Measurements from ENCODE around the gene ELFN2.
"Not testable (repeated sequence)": the region's sequence is repeated elsewhere in the genome, so short reads cannot be mapped to it uniquely, and the experiment has no call there.

Gene ELFN2, protein sequence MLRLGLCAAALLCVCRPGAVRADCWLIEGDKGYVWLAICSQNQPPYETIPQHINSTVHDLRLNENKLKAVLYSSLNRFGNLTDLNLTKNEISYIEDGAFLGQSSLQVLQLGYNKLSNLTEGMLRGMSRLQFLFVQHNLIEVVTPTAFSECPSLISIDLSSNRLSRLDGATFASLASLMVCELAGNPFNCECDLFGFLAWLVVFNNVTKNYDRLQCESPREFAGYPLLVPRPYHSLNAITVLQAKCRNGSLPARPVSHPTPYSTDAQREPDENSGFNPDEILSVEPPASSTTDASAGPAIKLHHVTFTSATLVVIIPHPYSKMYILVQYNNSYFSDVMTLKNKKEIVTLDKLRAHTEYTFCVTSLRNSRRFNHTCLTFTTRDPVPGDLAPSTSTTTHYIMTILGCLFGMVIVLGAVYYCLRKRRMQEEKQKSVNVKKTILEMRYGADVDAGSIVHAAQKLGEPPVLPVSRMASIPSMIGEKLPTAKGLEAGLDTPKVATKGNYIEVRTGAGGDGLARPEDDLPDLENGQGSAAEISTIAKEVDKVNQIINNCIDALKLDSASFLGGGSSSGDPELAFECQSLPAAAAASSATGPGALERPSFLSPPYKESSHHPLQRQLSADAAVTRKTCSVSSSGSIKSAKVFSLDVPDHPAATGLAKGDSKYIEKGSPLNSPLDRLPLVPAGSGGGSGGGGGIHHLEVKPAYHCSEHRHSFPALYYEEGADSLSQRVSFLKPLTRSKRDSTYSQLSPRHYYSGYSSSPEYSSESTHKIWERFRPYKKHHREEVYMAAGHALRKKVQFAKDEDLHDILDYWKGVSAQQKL

DNA sequence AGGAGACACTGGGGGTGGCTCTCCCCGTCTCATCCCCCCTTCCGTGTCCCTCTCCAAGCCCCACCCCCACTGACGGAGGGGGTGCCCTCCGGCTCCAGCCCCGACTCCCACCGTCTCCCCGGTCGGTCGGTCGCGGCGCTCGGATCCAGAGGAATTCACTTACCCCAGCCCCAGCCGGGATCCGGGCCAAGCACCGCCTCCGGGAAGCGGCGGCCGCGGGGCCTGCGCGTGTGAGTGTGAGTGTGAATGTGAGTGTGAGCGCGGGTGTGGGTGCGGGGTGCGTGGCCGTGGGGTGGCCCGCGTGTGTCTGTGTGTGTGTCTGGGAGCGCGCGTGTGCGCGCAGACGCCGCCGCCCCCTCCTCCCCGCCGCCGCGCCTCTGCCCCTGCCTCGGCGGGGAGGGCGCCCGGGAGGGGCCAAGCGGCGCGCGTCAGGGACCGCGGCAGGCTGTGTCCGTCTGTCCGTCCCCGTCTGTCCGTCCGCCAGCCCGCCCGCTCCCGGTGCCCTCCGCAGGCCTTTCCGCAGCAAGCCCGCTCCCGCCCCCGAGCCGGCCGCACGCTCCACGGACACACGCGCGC, at the start of gene ELFN2:
Gene ELFN2 (minus strand): TSS at position 345 of the 576 bp plus-strand sequence. CDS start 51,945 bp downstream, outside the sequence.
- DNase-seq (ENCODE audit: low read depth), result no peak

DNA sequence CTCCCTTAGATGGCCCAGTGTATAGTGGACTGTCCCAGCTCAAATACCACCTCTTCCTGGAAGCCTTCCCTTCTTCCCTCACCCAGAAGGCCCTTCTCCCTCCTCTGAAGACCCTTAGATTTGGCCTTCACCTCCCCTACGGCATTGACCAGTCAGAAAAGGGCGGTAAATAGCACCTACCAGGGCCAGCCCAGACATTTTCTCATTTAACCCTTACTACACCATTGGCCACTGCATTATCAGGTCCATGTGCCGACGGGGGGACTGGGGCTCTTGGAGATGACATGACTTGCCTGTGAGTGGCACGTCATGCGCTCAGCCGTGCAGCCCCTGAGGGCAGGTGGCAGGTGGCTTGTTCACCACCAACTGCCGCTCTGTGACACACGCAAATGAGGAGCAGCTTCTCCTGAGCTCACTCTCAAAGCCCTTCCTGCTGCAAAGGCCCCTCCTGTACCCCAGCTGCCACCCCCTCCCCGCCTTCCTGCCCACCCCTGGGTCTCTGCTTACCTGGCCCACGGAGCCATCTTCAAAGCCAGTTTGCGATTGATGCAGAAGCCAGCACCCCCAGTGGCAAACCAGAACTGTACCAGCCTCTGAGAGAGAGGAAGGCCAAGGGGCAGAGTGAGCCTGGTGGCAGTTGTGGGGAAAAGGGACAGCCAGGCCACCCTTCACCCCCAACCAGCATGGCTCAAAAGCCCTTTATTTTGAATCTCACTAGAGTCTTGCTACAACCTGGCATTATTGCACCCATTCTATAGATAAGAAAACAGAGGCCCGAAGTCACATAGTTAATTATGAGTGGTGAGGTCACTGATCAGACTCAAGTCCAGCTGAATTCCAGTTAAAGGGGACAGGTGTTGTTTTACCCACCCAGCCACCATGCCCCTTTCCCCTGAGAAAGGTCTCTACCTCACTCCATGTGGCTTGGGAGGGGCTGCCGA, 49.4 kb upstream of the ELFN2 start:
- no peak for DNase-seq (ENCODE audit: low read depth)

DNA sequence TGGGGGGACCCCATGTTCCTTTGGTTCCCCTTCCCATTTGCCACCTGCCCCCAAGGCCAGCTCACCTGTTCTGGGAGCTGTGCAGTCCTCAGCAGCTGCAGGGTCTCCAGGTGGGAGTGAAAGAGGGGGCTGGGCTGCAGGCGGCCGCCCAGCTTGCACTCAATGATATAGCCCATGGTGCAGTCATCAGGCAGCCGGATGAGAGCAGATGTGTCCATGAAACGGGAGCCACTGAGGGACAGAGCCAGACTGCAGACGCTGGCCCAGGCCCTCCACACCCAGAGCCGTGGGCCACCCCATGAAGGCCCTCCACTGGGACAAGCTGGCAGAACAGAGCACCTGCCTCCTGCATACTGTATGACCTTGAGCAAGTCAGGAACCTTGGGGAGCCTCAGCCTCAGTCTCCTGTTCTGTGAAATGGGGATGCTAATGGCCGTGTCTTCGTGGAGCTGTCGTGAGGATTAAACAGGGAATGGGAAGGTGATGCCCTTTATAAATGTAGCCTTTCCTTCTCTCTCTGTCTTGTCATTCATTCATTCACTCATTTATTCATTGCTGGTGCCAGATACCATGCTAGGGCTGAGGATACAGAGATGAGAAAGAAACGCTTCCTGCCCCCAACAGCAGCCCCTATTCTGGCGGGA, 47.3 kb upstream of the ELFN2 start:
- DNase-seq (ENCODE audit: low read depth), result no peak

DNA sequence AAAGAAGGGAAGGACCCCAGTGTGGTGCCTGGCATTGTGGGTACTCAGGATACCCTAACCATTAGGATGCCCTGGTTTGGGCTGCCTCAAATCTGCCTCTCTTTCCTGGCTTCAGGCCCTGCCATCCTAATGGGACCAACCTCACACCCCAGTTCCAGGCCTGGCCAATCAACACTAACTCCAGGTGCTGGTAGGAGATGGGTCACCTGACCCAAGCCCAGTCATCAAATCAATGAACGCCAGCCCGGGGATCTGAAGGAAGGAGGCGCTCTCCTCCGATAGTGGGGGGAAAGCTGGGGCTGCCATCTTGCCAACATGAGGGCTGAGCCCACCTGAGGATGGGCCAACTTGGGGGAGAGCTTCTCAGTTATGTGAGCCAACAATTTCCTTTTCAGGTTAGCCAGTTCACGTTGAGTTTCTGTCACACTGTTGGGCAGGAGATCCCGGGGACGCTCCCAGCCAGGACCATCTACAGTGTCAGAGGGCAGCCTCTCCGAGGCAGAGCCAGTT, 46.2 kb upstream of the ELFN2 start:
- DNase-seq (ENCODE audit: low read depth), result no peak

DNA sequence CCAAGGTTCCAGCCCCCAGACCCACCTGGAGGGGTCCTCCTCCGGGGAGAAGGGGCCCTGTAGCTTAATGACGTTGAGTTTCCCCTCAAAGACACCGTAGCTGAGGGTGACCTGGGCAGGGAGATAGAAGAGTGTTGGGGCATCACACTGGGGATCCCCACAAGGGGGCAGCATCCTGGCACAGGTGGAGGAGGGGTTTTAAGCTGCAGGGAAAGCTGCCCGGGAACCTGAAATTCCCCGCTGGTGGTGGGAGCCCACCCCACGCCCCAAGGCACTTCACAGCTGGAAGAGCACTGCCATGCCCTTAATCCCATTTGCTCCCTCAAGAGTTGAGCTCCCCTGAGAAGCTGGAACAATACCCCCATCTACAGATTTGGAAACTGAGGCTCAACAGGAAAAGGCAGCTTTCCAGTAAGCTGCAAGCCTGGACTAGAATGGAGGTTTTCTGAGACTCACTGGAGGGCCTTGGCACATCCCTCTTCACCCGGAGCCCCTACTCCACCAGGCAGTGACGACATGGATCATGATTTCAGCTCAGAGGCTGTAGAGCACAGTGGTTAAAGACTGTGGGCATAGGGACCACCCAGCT, 45.2 kb upstream of the ELFN2 start:
- DNase-seq (ENCODE audit: low read depth), result peak; percentile 33

DNA sequence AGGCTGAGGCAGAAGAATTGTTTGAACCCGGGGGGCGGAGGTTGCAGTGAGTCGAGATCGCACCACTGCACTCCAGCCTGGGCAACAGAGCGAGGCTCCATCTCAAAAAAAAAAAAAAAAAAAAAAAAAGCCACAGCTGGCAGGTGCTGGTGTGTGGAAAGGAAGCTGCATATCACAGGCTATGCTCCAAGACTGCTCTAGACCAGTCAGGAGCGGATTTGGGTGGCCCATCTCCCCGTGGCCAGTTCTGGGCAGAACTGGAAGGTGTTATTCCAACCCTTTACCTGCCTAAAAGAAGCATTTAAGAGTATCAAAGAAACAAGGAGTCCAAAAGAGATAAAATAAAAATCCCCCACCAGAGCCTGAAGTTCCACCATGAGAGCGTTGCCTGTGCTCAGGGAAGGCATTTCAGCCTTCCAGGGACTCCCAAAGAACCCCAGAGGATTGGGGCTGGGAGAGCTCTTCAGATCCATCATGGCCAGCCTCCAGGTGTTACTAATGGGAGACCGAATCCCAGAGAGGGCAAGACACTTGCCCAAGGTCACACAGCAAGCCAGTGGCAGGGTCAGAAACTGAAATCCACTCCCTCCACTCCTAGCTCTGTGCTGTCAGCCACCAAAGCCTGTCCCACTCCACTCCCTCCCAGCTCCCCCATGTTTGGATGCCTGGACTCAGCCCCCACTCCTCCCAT, 44.6 kb upstream of the ELFN2 start:
- DNase-seq (ENCODE audit: low read depth), result no peak

DNA sequence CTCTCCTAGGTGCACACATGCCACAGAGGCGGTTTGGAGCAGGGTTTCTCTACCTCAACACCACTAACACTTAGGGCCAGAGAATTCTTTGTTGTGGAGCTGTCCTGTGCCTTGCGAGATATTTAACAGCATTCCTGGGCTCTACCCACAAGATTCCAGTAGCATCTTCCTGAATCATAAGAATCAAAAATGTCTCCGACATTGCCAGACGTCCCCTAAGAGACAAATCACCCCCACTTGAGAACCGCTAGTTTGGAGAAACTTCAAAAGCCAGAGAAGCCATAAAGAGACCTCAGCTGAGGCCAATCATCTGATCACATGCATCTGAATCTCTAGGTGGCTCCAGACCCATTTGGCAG, 42.8 kb upstream of the ELFN2 start:
- DNase-seq (ENCODE audit: low read depth), result no peak

DNA sequence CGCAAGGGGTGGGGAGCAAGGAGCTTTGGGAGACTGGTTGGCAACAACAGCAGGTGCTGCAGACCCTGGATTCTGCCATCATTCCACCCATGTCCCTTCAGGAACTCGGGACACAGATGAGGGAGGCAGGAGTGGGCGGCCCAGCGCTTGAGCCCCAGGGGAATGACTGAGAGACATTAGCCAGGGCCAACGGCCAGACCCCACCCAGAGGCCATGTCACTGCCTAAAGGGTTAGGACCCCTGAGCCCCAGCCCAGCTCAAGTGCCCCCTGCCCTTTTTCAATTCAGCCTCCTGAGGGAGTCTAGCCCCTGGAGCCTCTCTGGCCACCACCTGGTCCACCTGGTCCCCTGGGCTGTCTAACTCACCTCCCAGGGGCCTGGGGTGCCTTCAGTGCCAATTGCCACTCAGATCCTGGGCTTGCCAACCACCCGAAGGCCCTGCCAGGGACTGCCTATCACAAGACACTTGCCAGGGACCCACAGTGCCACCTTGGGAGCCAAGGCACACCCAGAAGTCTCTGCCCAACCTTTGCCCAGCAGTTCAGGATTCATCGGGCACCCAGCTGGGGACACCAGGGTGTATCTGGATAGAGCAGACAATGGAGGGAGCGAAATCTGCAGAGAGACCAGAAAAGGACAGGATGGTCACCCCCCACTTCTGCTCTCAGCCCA, 42.3 kb upstream of the ELFN2 start:
- no peak for DNase-seq (ENCODE audit: low read depth)

DNA sequence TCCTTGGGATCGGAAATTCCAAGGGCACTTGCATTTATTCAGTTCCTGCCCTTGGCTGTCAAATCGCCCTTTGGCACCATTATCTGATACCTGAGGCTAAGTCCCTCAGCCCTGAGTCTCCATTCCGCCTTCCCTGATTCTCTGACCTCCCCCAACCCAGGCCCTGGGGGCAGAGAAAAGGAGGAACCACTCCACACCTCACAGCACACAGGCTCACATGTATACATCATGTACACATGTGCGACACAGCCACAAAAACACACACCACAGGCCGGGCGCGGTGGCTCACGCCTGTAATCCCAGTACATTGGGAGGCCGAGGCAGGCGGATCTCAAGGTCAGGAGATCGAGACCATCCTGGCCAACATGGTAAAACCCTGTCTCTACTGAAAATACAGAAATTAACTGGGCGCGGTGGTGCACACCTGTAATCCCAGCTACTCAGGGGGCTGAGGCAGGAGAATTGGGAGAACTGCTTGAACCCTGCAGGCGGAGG, 41.0 kb upstream of the ELFN2 start:
- DNase-seq (ENCODE audit: low read depth), result not testable (repeated sequence)

DNA sequence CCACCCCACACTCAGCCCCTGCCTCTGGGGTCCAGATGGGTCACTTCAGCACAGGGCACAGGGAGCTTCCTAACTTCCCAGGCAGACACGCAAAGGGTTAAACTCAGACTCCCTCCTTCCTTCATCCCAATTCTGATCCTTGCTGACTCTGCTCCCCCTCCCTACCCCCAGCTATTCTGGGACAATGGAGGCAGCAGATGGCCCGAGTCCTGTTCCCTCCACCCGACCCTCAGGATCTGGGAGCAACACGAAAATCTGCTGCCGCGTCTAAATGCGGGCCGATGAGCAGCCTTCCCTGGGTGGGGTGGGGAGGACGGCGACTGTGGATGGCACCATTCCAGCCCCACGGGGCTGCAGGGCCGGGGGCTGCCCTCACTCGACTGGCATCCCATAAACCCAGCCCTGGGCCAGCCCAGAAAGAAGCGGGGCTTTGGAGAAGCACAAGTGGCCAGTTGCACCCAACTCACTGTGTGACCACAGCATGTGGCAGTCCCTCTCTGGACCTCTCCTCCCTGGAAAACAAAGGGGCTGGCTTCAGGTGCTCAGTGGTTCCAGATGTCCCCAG, 40.2 kb upstream of the ELFN2 start:
- DNase-seq (ENCODE audit: low read depth), result no peak

DNA sequence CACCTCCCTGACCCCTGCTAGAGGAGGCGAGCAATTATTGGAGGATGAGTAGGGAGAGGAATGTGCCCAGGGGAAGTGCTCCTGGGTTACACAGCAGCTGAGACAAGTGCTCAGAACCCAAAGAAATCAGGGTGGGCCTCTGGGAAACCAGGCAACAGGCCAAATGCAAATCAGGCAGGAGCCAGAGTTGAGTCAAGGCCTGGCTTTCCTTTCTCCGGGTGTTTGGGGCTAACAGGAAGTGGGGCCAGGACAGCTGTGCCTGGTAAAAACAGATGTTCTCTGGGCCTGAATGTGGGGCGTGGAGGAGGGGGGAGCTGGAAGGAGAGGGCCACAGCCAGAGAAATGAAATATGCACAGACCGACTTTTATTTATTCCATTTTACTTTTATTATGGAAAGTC, 36.9 kb upstream of the ELFN2 start:
- DNase-seq (ENCODE audit: low read depth), result no peak

DNA sequence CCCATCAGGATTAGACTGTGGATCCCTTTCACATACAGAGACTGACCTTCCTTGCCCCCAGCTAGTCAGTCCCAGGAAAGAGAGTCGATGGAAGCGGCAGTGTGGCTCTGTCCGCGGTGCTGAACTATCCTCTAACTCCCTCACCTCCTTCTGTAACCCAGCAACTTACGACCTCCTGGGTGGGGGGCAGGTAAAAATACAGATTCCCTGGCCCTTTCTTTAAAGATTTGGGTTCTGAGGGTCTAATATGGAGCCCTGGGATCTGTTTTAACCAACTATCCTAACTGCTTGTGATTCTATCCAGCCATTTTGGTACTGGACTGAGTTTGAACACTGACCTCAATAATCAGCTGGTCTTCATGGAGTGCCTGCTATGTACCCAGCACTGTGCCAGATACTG, 35.7 kb upstream of the ELFN2 start:
- DNase-seq (ENCODE audit: low read depth), result no peak

DNA sequence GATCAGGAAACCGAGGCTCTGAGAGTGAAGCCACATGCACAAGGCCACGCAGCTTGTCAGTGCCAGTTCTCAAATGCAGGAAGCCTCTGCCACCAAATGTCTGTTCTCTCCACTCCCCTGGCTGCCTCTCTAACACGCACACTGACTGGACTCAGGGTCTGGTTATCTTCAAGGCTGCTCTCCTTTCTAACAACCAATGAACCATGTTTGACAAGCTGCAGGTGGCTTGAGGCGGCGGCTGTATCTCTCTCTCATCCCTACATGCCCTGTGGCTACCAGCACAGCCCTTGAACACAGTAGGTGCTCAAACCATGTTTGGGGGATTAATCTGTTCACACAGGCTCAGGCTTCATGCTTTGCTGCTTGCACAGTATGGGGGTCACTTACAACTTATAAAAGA, 35.2 kb upstream of the ELFN2 start:
- no peak for DNase-seq (ENCODE audit: low read depth)

DNA sequence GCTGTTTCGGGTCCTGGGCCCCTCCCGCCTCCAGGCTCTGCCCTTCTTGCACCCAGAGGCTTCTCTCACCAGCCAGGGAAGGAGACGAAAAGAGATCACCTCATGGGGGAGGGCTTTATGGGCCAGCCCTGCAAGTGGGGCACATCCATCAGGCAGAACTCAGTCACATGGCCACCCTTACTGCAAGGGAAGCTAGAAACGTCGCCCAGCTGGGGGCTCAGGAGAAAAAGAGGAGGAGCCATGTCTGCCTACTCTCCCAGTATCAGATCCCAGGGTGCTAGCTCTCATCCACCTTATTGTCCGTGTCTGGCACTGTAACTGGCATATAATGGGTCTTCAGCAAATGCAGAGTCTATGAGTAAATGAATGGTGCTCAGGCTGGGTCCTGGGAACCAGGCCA, 34.7 kb upstream of the ELFN2 start:
- DNase-seq (ENCODE audit: low read depth), result no peak

DNA sequence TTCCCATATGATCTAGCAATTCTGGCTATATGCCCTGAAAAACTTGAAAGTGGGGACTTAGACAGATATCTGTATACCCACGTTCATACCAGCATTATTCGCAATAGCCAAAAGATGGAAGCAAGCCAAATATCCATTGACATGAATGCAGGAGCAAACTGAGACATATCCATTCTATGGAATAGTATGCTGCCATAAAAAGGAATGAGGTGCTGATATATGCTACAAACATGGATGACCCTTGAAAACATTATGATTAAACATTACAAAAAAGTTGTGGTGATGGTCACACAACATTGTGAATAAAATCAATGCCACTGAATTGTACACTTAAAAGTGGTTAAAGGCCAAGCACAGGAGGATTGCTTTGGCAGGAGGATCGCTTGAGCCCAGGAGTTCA, 33.4 kb upstream of the ELFN2 start:
- no peak for DNase-seq (ENCODE audit: low read depth)

DNA sequence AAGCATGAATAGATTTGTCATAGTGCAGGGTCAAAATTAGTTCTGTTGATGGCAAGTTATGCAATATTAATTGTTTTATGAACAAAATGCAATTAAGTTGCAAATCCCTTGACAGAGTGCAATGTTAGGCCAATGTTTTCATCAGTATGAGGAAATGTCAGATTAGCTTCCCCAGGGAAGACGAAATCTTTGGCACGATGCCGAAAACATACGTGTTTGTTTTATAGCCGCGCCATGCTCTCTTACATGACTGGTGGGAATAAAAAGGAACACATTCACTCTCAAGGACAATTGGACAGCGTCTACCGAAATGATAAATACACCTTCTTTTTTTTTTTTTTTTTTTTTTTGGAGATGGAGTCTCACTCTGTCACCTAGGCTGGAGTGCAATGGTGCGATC, 31.9 kb upstream of the ELFN2 start:
- no peak for DNase-seq (ENCODE audit: low read depth)

DNA sequence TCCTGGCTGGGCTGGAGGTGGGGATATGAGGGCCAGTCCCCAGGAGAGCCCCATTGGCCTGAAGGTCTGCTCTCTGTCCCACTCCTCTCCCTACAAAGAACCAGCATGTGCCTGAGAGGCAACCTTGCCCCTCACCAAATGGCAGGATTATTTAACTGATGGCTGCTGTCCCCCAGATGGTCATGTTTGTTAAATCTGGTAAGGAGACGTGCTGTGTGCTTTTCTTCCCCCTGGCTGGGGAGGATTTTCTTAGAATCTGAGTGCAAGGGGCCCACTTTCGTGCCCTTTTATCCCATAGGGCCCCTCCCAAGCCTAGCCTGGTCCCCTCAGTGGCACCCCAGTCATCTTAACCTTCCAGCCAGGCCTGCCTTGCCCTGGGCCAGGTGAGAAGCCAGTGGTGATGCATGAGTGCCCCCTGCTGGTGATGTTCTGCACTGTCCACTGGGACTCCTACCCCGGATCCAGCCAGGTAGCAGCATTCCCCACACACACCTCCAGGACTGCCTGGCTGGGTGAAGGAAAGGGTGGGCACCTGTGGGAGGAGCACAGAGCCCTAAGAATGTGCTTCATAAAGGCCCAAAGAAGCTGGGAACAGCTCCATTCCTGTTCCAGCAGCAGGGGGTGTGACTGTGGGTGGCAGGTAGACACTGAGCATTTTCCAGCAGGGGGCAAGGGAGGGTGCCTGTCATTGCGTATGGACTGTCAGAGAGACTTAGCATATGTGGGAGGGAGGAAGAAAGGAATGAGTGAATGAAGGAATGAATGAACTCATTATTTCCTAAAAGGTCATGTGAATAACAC, 30.0 kb upstream of the ELFN2 start:
- peak; percentile 76 for DNase-seq (ENCODE audit: low read depth)

DNA sequence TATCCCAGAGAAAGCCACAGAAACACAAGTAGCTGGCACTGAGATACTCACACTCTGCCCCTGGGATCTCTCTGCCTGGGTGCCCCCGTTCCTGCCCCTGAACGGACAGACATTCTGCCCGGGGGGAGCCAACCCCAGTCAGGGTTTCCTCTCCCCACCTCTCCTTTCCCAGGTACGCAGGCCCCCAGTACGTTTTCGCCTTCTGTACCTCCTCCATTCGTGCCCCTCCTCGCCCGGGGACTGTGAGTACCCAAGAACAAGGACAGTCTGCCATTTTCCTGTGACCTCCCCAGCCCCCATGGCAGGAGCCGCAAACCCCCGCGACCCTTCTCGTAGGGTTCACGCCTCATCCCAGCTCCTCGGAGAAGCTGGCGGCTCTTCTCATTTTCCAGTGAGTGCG, 29.1 kb upstream of the ELFN2 start:
- no peak for DNase-seq (ENCODE audit: low read depth)

Data from activated T-helper 9 cell treated with anti-CD3 and anti-CD28 coated beads, Interleukin-2, amount 50 U/mL, for 16 hours (primary cell).